ENCODE measurements around the gene IL1R2. TPM values are rescaled to one million over a fixed set of nuclear protein-coding genes. Genes with fewer than 3 reads are reported as not detected.

Gene IL1R2
- total and polyA plus RNA-seq, 2 of the 13 experiments (the other 11 are each of a cell fraction or from before 2014, with no cell fraction given) = 3.6 to 7.3 TPM

GRCh38 chr2:102046135-102046986 is 54.6 kb downstream of the IL1R2 start (continued):
- TF ChIP-seq ZBTB4 (CRISPR knock-in tag; IDR thresholded peaks at IDR 0.05; ENCODE audit: borderline replicate concordance) (peak; percentile 99), ZNF550 (CRISPR knock-in tag; IDR thresholded peaks at IDR 0.05; ENCODE audit: borderline replicate concordance) (0 out of 2 replicates have a peak, but pooled peaks have one; percentile 28), PHF21A (CRISPR knock-in tag; IDR thresholded peaks at IDR 0.05) (peak; percentile 99), ZNF562 (CRISPR knock-in tag; IDR thresholded peaks at IDR 0.05; ENCODE audit: borderline replicate concordance) (no peak), ZNF138 (CRISPR knock-in tag; IDR thresholded peaks at IDR 0.05; ENCODE audit: low read depth) (no peak), ZNF883 (CRISPR knock-in tag; IDR thresholded peaks at IDR 0.05; ENCODE audit: not compliant biosample characterization) (peak; percentile 68), MYPOP (CRISPR knock-in tag; IDR thresholded peaks at IDR 0.05) (peak; percentile 78), ZNF335 (CRISPR knock-in tag; IDR thresholded peaks at IDR 0.05) (peak; percentile 86), ZNF12 (CRISPR knock-in tag; IDR thresholded peaks at IDR 0.05) (peak; percentile 76; the same call in 1 of the 2 replicates), SETDB1 (CRISPR knock-in tag; IDR thresholded peaks at IDR 0.05; ENCODE audit: borderline replicate concordance) (no peak), RXRA (CRISPR knock-in tag; IDR thresholded peaks at IDR 0.05) (peak; percentile 96), AKNA (CRISPR knock-in tag; IDR thresholded peaks at IDR 0.05; ENCODE audit: borderline replicate concordance) (no peak), MZF1 (CRISPR knock-in tag; IDR thresholded peaks at IDR 0.05; ENCODE audit: borderline replicate concordance) (no peak), SP5 (CRISPR knock-in tag; IDR thresholded peaks at IDR 0.05; ENCODE audit: borderline replicate concordance, low read depth) (peak; percentile 91), ZNF44 (CRISPR knock-in tag; IDR thresholded peaks at IDR 0.05) (no peak), CENPBD1 (CRISPR knock-in tag; IDR thresholded peaks at IDR 0.05; ENCODE audit: borderline replicate concordance, low read depth) (no peak)
